HEK293T (cell line): ENCODE results near the gene SURF4.
A peak's percentile ranks its signal among the peaks of the same experiment; 100 is the strongest.

Experiments
- CTCF ChIA-PET: fragments of 350-600 bp; formaldehyde crosslinking; extraction: SDS; loops from one replicate; lab custom pipeline; 2021; ENCODE audit warnings: antibody characterized with exemption, inconsistent platforms; lab: Yijun Ruan, JAX
- POLR2A ChIA-PET: fragments of 350-600 bp; formaldehyde crosslinking; extraction: SDS; loops from one replicate; lab custom pipeline; 2020; ENCODE audit warnings: antibody characterized with exemption, inconsistent platforms; lab: Yijun Ruan, JAX
- DNase-seq: peaks from one replicate; pipeline ENCODE4 v3.0.0; 2012; ENCODE audit warnings: mixed read lengths; ENCODE audit errors: extremely low spot score
- ARNT ChIP-seq: fragments of 450-650 bp; IDR thresholded peaks from 2 replicates; pipeline ENCODE4 v1.6.1; 2017; ENCODE audit warnings: mild to moderate bottlenecking
- BHLHE40 ChIP-seq: fragments of 450-650 bp; IDR thresholded peaks from 2 replicates; pipeline ENCODE4 v1.6.1; 2016; ENCODE audit warnings: mild to moderate bottlenecking, moderate library complexity, borderline replicate concordance
- CTBP1 ChIP-seq: fragments of 450-650 bp; IDR thresholded peaks from 2 replicates; pipeline ENCODE4 v1.6.1; 2016; ENCODE audit warnings: borderline replicate concordance
- ELF4 ChIP-seq: fragments of 450-650 bp; IDR thresholded peaks from 2 replicates; pipeline ENCODE4 v1.6.1; 2017; ENCODE audit warnings: antibody characterized with exemption
- FOXA1 ChIP-seq: fragments of 450-650 bp; IDR thresholded peaks from 2 replicates; pipeline ENCODE4 v1.6.1; 2016; ENCODE audit warnings: mild to moderate bottlenecking
- FOXK2 ChIP-seq: fragments of 450-650 bp; IDR thresholded peaks from 2 replicates; pipeline ENCODE4 v1.6.1; 2016; ENCODE audit warnings: mild to moderate bottlenecking
- FOXM1 ChIP-seq: fragments of 450-650 bp; IDR thresholded peaks from 2 replicates; pipeline ENCODE4 v1.6.1; 2017; ENCODE audit warnings: mild to moderate bottlenecking, borderline replicate concordance
- HDGF ChIP-seq: fragments of 450-650 bp; IDR thresholded peaks from 2 replicates; pipeline ENCODE4 v1.6.1; 2017; ENCODE audit warnings: antibody characterized with exemption, borderline replicate concordance
- L3MBTL2 ChIP-seq: fragments of 450-650 bp; conservative IDR thresholded peaks from 2 replicates; pipeline ENCODE4 v1.6.1; 2016; ENCODE audit warnings: mild to moderate bottlenecking
- LEF1 ChIP-seq: fragments of 450-650 bp; IDR thresholded peaks from 2 replicates; pipeline ENCODE4 v1.6.1; 2017; ENCODE audit warnings: mild to moderate bottlenecking, borderline replicate concordance
- NFRKB ChIP-seq: fragments of 450-650 bp; IDR thresholded peaks from 2 replicates; pipeline ENCODE4 v1.6.1; 2016; ENCODE audit warnings: mild to moderate bottlenecking, moderate library complexity
- SP1 ChIP-seq: fragments of 450-650 bp; IDR thresholded peaks from 2 replicates; pipeline ENCODE4 v1.6.1; 2017
- SUZ12 ChIP-seq: fragments of 450-650 bp; IDR thresholded peaks from 2 replicates; pipeline ENCODE4 v1.6.1; 2016; ENCODE audit warnings: mild to moderate bottlenecking
- TARDBP ChIP-seq: fragments of 450-650 bp; IDR thresholded peaks from 2 replicates; pipeline ENCODE4 v1.6.1; 2016
- ZNF384 ChIP-seq: fragments of 450-650 bp; IDR thresholded peaks from 2 replicates; pipeline ENCODE4 v1.6.1; 2016
- TF ChIP-seq, protein P1 (sequence below): fragments of 450-650 bp; IDR thresholded peaks from 2 replicates; pipeline ENCODE4 v1.6.1; 2016

The SURF4 gene

DNA sequence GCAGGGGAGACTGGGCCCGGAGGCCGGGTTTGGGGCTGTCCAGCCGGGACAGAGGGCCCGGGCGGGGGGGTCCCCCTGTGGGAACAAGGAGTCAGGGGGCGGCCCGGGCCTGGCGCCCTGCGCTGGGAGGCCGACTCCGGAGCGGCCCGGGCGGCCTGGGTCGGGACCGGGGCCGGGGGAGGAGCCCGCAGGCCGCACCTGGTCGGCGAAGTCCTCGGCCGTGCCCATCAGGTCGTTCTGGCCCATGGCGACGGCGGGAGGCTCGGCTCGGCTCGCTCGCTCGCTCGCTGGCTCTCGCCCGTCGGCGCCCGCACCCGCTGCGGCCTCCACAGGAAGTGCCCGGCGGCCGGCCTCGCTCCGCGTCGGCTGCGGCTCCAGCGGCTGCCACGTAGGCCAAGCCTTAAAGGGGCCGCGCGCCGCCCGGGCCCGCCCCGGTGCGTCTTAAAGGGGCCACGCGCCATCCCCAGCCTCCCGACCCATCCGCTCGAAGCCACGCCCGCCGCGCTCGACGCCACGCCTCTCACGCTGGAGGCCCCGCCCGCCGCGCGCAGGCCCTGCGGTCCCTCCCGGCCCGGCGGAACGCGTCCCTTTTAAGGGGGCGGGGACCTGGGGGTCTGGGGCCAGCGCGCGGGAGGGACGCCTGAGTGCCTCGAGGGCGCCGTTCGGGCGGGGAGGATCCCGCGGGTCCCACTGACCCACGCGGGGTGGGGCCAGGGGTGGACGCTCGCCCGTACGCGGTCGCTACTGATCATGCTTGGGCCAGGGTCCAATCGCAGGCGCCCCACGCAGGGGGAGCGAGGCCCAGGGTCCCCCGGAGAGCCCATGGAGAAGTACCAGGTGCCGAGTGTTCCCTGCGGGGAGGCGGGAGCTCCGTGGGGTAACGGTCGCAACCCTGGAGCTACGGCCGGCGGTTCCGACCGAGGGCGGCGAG, at the start of gene SURF4, which contains the start of gene STKLD1:
TSS of gene SURF4 (minus strand) at position 337 of the 931 bp plus-strand sequence. CDS start at position 246, 91 bp downstream.
TSS of gene STKLD1 (plus strand) at position 643 of the 931 bp plus-strand sequence. CDS start at position 751, 108 bp downstream.
- POLR2A ChIA-PET, result interaction anchor here (0.9 to 3.1 kb wide), 10 partner anchors 11 to 102 kb away, joined by 3 to 15 read pairs (median 6); partner anchors contain the start of genes CACFD1, MED22, RPL7A and SLC2A6
- DNase-seq, result peak; percentile 99
- CTCF ChIA-PET, result interaction anchor here (0.7 kb wide), 1 partner anchor 214 kb away, joined by 4 read pairs; no protein-coding TSS in a partner anchor
- peak; percentile 63; the same call in 1 of the 2 replicates for TF ChIP-seq SP1
- TF ChIP-seq TARDBP, result no peak
- no peak for TF ChIP-seq ZNF384
- no peak for TF ChIP-seq BHLHE40
- no peak for TF ChIP-seq CTBP1
- TF ChIP-seq L3MBTL2, result peak; percentile 93
- TF ChIP-seq FOXK2, result no peak
- TF ChIP-seq FOXA1, result no peak
- TF ChIP-seq, protein P1, sequence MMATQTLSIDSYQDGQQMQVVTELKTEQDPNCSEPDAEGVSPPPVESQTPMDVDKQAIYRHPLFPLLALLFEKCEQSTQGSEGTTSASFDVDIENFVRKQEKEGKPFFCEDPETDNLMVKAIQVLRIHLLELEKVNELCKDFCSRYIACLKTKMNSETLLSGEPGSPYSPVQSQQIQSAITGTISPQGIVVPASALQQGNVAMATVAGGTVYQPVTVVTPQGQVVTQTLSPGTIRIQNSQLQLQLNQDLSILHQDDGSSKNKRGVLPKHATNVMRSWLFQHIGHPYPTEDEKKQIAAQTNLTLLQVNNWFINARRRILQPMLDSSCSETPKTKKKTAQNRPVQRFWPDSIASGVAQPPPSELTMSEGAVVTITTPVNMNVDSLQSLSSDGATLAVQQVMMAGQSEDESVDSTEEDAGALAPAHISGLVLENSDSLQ, result no peak
- no peak for TF ChIP-seq ARNT
- TF ChIP-seq SUZ12, result no peak
- no peak for TF ChIP-seq LEF1
- no peak for TF ChIP-seq HDGF
- no peak for TF ChIP-seq ELF4
- TF ChIP-seq FOXM1, result peak; percentile 89
- no peak for TF ChIP-seq NFRKB

DNA sequence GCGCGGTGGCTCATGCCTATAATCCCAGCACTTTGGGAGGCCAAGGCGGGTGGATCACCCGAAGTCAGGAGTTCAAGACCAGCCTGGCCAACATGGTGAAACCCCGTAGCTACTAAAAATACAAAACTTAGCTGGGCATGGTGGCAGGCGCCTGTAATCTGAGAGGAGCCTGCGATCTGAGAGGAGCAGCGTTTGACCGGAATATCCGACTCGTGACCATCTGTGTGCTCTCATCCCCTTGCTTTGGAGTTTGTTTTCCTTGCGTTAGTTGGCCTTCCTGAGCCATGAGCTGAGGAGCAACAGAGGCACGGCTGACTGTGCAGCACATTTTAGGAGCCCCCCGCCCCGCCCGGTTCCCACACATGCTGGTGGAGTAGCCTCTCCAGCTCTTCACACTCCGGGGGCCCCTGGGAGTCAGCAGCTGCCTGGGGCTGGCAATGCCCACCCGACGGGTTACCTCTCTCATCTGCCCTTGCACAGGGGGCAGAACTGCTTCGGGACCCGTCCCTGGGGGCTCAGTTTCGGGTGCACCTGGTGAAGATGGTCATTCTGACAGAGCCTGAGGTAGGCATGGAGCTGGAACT, 49.3 kb upstream of the SURF4 start:
- POLR2A ChIA-PET, result interaction anchor here (1.3 to 1.5 kb wide), 2 partner anchors 35 to 50 kb away, joined by 5 read pairs; partner anchors contain the start of gene CACFD1
- no peak for TF ChIP-seq ARNT
- TF ChIP-seq FOXM1, result no peak
- TF ChIP-seq HDGF, result no peak
- no peak for TF ChIP-seq L3MBTL2
- TF ChIP-seq CTBP1, result no peak
- TF ChIP-seq LEF1, result no peak
- TF ChIP-seq, protein P1, result no peak
- no peak for TF ChIP-seq BHLHE40
- DNase-seq, result no peak
- CTCF ChIA-PET, result no interaction called here

DNA sequence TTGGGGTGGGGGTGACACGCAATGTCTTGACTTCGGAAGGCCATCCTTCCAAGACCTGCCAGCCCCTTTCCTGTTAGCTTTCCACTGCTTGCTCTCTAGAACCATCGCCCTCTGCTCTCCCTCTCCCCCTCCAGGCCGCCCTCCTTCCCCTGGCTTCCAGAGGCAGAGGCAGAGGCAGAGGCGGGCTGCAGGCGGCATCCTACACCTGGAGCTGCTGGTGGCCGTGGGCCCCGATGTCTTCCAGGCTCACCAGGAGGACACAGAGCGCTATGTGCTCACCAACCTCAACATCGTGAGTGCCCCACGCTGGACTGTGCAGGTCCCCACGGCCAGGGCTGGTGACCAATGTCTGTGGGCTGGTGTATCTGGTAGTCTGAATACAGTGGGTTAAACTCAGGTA, 48.3 kb upstream of the SURF4 start:
- TF ChIP-seq ZNF384, result no peak
- TF ChIP-seq SP1, result no peak
- no peak for TF ChIP-seq NFRKB
- no peak for TF ChIP-seq TARDBP
- TF ChIP-seq ARNT, result no peak
- no peak for TF ChIP-seq CTBP1
- no peak for TF ChIP-seq SUZ12
- no peak for TF ChIP-seq BHLHE40
- TF ChIP-seq FOXK2, result no peak
- no peak for TF ChIP-seq FOXM1
- TF ChIP-seq L3MBTL2, result no peak
- TF ChIP-seq, protein P1, result no peak
- no peak for TF ChIP-seq HDGF
- no peak for TF ChIP-seq ELF4
- CTCF ChIA-PET, result no interaction called here
- no peak for DNase-seq
- POLR2A ChIA-PET, result interaction anchor here (1.3 kb wide), 1 partner anchor 36 kb away, joined by 5 read pairs; the partner anchor contains the start of gene CACFD1

DNA sequence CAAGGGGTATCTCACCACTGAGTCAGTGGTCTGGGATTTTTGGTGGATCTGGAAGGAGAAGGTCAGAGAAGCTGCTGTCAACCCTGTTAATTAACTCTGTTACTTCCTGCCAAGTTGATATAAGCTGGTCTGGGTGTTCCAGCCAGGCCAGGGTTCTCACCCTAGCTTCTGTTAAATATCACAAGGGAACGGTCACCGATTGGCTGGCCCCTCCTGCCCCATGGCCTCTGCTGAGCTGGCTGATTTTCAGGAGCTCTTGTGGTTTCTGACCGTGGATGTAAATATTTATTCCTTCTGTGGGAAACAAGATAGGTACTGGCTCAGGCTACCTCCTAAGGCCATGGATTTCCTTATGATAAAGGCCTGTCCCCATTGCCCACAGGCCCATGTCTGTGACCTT, 47.4 kb upstream of the SURF4 start:
- DNase-seq, result no peak
- no peak for TF ChIP-seq TARDBP
- TF ChIP-seq L3MBTL2, result no peak
- no peak for TF ChIP-seq LEF1
- TF ChIP-seq, protein P1, result no peak
- no peak for TF ChIP-seq SUZ12
- TF ChIP-seq SP1, result no peak
- no peak for TF ChIP-seq ELF4
- no peak for TF ChIP-seq CTBP1
- no peak for TF ChIP-seq ZNF384
- no peak for TF ChIP-seq ARNT
- TF ChIP-seq FOXA1, result no peak
- TF ChIP-seq FOXM1, result no peak
- TF ChIP-seq NFRKB, result no peak
- no peak for TF ChIP-seq FOXK2
- TF ChIP-seq HDGF, result no peak
- no peak for TF ChIP-seq BHLHE40
- ChIA-PET CTCF (no interaction called here), POLR2A (interaction anchor here (1.4 kb wide), 1 partner anchor 37 kb away, joined by 3 read pairs; the partner anchor contains the start of gene CACFD1)
